C4-2B (cell line): Measurements from ENCODE around the gene FNDC3B.

Experiments used
- ZFX ChIP-seq: fragments of 450-650 bp; IDR thresholded peaks from 2 replicates; pipeline ENCODE4 v1.6.1; 2017
- TF ChIP-seq, protein P1 (sequence below): fragments of 450-650 bp; conservative IDR thresholded peaks from 2 replicates; pipeline ENCODE4 v1.5.1; 2017; ENCODE audit warnings: mild to moderate bottlenecking

DNA sequence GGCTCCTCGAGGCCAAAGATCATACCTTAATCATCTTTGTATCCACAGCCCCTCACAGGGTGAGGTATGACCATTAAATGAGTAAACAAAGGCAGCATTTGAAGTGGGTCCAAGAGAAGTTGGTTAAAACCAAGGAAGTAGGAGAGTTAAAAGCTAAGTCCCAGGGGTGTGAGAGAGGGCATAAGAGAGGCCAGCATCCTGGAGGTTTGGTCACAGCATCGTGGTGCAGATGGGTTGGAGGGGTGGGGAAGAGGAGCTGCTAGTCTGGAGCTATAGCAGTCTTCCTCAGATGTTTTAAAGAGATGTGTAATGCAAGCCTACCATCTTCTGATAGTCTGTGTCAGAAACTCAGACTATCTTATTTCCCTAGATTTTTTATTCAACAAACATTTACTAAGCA is 253.7 kb downstream of the FNDC3B start:
- TF ChIP-seq, protein P1, sequence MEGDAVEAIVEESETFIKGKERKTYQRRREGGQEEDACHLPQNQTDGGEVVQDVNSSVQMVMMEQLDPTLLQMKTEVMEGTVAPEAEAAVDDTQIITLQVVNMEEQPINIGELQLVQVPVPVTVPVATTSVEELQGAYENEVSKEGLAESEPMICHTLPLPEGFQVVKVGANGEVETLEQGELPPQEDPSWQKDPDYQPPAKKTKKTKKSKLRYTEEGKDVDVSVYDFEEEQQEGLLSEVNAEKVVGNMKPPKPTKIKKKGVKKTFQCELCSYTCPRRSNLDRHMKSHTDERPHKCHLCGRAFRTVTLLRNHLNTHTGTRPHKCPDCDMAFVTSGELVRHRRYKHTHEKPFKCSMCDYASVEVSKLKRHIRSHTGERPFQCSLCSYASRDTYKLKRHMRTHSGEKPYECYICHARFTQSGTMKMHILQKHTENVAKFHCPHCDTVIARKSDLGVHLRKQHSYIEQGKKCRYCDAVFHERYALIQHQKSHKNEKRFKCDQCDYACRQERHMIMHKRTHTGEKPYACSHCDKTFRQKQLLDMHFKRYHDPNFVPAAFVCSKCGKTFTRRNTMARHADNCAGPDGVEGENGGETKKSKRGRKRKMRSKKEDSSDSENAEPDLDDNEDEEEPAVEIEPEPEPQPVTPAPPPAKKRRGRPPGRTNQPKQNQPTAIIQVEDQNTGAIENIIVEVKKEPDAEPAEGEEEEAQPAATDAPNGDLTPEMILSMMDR = no peak
- TF ChIP-seq ZFX = no peak
